GM13976 (cell line): ENCODE results near the gene ZNF563.

Experiments used
- DNase-seq: peaks from one replicate; pipeline ENCODE4 v3.0.0; 2012; ENCODE audit warnings: low spot score
- in situ Hi-C: fragments of 300-500 bp; cut with MboI; formaldehyde crosslinking; loops from one replicate; pipeline ENCODE4 v1.12.0; 2022; ENCODE audit warnings: low sequenced_read_pairs, mixed read lengths, inconsistent platforms; ENCODE audit not compliant: unreplicated experiment
- TF ChIP-seq, protein P1 (sequence below): IDR thresholded peaks from 2 replicates; pipeline ENCODE4 v1.5.1; 2012; ENCODE audit warnings: borderline replicate concordance, mild to moderate bottlenecking; ENCODE audit not compliant: insufficient read depth; ENCODE audit errors: extremely low read depth, missing control alignments, control extremely low read depth

ZNF563 gene

DNA sequence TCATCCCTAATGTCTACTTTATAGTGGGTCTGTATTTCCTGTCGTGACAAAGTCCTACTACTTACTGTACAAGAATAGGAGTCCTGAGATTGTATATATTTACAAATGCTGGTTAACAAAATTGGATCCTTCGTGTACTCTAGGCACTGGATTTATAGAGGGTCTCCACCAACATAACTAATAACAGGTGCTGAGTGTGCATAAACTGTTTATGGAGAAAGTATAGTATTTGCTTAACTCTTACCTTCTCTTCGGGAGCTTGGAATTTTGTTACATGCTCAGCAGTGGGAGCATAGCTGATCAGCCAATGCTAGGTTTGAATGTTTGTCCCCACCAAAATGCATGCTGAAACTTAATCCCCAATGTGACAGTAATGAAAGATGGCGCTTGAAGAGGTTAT lies 19.9 kb upstream of the ZNF563 start:
- in situ Hi-C loops = no loop called here
- DNase-seq = no peak
- TF ChIP-seq, protein P1, sequence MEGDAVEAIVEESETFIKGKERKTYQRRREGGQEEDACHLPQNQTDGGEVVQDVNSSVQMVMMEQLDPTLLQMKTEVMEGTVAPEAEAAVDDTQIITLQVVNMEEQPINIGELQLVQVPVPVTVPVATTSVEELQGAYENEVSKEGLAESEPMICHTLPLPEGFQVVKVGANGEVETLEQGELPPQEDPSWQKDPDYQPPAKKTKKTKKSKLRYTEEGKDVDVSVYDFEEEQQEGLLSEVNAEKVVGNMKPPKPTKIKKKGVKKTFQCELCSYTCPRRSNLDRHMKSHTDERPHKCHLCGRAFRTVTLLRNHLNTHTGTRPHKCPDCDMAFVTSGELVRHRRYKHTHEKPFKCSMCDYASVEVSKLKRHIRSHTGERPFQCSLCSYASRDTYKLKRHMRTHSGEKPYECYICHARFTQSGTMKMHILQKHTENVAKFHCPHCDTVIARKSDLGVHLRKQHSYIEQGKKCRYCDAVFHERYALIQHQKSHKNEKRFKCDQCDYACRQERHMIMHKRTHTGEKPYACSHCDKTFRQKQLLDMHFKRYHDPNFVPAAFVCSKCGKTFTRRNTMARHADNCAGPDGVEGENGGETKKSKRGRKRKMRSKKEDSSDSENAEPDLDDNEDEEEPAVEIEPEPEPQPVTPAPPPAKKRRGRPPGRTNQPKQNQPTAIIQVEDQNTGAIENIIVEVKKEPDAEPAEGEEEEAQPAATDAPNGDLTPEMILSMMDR = no peak

DNA sequence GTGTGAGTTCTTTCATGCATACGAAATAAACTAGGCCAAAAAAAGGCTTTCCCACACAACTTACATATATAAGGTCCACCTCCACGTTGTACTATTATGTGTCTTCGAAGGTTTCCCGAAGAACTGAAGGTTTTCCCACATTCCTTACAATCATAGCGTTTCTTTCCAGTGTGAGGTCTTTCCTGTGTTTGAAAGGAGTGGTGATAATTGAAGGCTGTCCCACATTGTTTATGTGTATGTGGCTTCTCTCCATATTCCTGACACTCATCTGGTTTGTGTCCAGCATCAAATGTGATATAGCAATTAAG lies 17.4 kb upstream of the ZNF563 start:
- TF ChIP-seq, protein P1 = no peak
- in situ Hi-C loops = no loop called here
- DNase-seq = no peak

DNA sequence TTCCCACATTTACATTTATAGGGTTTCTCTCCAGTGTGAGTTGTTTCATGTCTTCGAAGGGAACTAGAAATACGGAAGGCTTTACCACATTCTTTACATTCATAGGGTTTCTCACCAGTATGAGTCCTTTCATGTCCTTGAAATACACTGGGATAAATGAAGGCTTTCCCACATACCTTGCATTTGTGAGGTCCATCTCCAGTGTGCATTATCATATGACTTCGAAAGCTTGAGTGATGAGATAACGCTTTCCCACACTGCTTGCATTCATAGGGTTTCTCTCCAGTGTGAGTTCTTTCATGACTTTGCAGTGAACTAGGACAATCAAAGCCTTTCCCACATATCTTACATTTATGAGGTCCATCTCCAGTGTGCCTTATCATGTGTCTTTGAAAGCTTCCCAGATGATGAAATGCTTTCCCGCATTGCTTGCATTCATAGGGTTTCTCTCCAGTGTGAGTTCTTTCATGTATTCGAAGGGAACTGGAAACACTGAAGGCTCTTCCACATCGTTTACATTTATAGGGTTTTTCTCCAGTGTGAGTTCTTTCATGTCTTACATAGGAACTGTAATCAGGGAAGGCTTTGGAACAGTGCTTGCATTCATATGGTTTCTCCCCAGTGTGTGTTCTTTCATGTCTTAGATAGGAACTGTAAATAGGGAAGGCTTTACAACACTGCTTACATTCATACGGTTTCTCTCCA lies 16.9 kb upstream of the ZNF563 start:
- DNase-seq = no peak
- in situ Hi-C loops = no loop called here
- TF ChIP-seq, protein P1 = no peak

DNA sequence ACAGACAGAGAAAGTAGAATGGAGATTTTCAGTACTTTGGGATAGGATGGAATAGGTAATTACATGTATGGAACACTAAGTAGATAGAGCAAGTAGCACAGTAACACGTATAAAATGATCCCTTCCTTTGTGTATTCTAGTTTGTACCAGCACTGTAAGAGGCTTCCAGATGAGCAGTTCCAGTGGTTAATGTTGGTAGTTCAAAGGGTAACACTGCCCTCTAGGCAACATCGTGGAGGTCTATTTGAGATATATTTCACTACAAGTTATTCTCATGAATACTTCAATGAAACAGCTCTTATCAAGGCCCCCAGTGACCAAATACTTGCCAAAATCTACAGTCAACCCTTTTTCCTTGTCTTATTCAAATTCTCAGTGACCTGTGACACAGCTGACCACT lies 13.5 kb upstream of the ZNF563 start:
- TF ChIP-seq, protein P1 = no peak
- DNase-seq = no peak
- in situ Hi-C loops = no loop called here

DNA sequence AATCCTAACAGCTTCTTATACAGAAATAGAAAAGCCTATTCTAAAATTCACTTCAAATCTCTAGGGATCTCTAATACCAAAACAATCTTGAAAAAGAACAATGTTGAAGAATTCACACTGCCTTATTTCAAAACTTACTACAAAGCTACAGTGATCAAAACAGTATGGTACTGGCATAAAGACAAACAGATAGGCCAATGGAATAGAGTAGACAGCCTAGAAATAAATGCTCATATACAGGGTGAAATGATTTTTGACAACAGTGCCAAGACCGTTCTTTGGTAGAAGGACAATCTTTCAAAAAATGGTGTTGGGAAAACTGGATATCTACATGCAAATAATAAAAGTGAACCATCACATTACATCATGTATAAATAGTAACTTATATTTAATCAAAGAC lies 11.8 kb upstream of the ZNF563 start:
- TF ChIP-seq, protein P1 = no peak
- no peak for DNase-seq
- in situ Hi-C loops = no loop called here

DNA sequence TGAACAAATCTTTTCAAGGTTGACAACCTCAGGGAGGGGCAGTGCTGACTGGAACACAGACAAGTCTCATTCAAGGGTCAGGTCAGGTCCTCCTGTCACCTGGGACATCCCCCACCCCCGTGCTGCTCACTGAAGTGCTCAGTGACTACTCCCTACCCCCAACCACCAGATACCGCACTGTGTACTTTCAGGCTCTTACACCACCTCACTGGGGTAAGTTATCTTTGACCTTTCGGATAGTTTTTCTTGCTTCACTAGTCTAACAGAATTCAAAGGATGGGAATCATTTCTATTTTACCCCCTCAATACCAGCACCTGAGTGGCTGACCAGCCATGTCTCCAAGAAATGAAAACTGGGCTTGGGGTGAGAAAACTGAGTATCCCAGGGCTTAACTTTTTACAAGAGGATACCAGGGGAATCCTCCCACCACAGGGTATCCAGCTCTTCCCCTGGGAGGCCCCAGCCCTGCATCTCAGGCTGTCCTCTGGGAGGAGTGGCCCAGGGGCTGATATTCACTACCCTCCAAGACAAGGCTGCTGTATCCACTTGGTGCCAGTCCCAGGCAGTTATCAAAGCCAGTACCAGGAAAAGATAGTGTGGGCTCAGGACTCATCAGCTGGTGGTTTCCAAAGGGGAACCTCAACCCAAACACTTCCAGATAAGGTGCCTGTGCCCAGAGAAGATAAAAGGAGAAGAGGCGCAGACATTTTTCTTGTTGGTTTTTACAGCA lies 2.1 kb downstream of the ZNF563 start:
- in situ Hi-C loops = no loop called here
- TF ChIP-seq, protein P1 = no peak
- DNase-seq = peak; percentile 85

DNA sequence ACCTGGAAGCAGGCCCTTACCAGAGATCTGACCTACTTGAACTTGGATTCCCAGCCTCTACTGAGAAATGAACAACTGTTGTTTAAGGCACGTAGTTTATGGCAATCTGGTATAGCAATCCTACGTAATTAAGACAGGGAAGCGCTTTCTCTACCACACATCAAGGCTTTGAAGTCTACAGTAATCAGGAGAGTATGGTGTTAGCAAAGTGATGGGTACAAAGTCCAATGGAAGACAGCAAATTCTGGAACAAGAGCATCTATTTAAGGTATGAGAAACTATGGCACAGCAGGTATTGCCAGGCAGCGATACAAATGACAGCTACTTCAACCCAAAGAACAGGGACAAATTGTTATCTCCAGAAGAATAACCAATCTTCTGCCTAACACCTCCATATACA lies 3.1 kb downstream of the ZNF563 start:
- TF ChIP-seq, protein P1 = no peak
- in situ Hi-C loops = no loop called here
- DNase-seq = no peak
